Sigmoid colon (tissue), 4 donors: ENCODE results near the gene IRF6.

Experiments used
- EP300 ChIP-seq, 4 donors: sonication (generic); formaldehyde crosslinking; IDR thresholded peaks; one replicate each; pipeline ENCODE4 v1.6.1; 2017; ENCODE audit warnings: antibody characterized with exemption in 4 of 4
- POLR2A ChIP-seq, 2 donors: fragments of 450-650 bp; IDR thresholded peaks; one replicate each; pipeline ENCODE4 v1.6.1; 2016; ENCODE audit warnings: antibody characterized with exemption in 2 of 2, mild to moderate bottlenecking in 2 of 2, moderate library complexity in 2 of 2
- POLR2AphosphoS5 ChIP-seq, 4 donors: sonication (generic); formaldehyde crosslinking; IDR thresholded peaks; one replicate each; pipeline ENCODE4 v1.6.1; 2017; ENCODE audit warnings: antibody characterized with exemption in 4 of 4
- TF ChIP-seq, protein P1 (sequence below), 4 experiments: fragments of 450-650 bp in 3 of 4; fragments of 200-600 bp in 1 of 4; IDR thresholded peaks; one replicate each; pipeline ENCODE4 v1.5.1; 2016 to 2019; ENCODE audit warnings: antibody characterized with exemption in 4 of 4, mild to moderate bottlenecking in 3 of 4, moderate library complexity in 2 of 4

DNA sequence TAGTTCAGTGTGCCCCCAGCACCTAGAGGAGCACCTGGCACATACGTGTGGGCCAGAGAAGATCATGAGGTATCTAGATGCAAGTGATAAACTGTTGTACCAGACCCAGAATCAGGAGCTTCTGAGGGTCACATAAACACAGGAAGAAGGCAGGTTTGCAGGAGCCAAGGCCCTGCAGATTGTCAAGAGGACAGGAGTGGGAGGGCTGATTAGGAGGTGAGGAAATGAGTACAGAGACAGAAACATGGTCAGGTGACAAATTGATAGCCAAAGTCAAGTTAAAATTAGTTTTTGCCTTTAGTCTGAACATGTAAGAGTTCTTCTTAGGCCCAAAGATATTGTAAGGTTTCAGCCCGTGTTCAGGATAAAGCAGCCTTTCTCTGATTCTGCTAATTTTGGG, 64.1 kb downstream of the IRF6 start:
- no peak for TF ChIP-seq POLR2A (IDR thresholded peaks at IDR 0.05)
- TF ChIP-seq, protein P1, sequence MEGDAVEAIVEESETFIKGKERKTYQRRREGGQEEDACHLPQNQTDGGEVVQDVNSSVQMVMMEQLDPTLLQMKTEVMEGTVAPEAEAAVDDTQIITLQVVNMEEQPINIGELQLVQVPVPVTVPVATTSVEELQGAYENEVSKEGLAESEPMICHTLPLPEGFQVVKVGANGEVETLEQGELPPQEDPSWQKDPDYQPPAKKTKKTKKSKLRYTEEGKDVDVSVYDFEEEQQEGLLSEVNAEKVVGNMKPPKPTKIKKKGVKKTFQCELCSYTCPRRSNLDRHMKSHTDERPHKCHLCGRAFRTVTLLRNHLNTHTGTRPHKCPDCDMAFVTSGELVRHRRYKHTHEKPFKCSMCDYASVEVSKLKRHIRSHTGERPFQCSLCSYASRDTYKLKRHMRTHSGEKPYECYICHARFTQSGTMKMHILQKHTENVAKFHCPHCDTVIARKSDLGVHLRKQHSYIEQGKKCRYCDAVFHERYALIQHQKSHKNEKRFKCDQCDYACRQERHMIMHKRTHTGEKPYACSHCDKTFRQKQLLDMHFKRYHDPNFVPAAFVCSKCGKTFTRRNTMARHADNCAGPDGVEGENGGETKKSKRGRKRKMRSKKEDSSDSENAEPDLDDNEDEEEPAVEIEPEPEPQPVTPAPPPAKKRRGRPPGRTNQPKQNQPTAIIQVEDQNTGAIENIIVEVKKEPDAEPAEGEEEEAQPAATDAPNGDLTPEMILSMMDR (IDR thresholded peaks at IDR 0.05), result no peak
- TF ChIP-seq EP300 (IDR thresholded peaks at IDR 0.05), result no peak
- TF ChIP-seq POLR2AphosphoS5 (IDR thresholded peaks at IDR 0.05), result no peak
